ENCODE measurements around the gene CRTC2.

DNA sequence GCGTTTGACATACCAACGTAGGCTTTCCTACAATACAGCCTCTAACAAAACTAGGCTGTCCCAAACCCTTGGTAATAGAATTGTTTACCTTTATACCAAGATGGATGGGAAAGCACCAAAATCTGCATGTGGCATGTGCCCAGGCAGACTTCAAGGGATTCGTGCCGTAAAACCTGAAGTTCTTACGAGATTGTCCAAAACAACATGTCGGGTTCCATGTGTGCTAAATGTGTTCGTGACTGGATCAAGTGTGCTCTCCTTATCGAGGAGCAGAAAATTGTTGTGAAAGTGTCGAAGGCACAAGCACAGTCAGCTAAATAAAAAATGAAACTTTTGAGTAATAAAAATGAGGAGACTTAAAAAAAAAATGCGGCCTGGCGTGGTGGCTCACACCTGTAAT lies 37.2 kb upstream of the CRTC2 start:
- TF ChIP-seq RARB (CRISPR knock-in tag; IDR thresholded peaks at IDR 0.05) (no peak), PPARA (CRISPR knock-in tag; IDR thresholded peaks at IDR 0.05; ENCODE audit: borderline replicate concordance) (no peak)
- TF ChIP-seq, protein P1, sequence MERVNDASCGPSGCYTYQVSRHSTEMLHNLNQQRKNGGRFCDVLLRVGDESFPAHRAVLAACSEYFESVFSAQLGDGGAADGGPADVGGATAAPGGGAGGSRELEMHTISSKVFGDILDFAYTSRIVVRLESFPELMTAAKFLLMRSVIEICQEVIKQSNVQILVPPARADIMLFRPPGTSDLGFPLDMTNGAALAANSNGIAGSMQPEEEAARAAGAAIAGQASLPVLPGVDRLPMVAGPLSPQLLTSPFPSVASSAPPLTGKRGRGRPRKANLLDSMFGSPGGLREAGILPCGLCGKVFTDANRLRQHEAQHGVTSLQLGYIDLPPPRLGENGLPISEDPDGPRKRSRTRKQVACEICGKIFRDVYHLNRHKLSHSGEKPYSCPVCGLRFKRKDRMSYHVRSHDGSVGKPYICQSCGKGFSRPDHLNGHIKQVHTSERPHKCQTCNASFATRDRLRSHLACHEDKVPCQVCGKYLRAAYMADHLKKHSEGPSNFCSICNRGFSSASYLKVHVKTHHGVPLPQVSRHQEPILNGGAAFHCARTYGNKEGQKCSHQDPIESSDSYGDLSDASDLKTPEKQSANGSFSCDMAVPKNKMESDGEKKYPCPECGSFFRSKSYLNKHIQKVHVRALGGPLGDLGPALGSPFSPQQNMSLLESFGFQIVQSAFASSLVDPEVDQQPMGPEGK (CRISPR knock-in tag; IDR thresholded peaks at IDR 0.05; ENCODE audit: borderline replicate concordance), result no peak
